OCI-LY3 (cell line): ENCODE data around the gene SLC9A4.

ENCODE experiments used
- EZH2phosphoT487 ChIP-seq: fragments of 200-600 bp; shearing (Covaris generic); IDR thresholded peaks from 2 replicates; pipeline ENCODE4 v1.6.1; 2018; ENCODE audit warnings: antibody characterized with exemption, mixed run types, low read depth
- TF ChIP-seq, protein P1 (sequence below): fragments of 200-600, 300-600 bp; sonication (generic); IDR thresholded peaks from 2 replicates; pipeline ENCODE4 v1.5.1; 2014; ENCODE audit warnings: antibody characterized with exemption, low read length, low read depth

DNA sequence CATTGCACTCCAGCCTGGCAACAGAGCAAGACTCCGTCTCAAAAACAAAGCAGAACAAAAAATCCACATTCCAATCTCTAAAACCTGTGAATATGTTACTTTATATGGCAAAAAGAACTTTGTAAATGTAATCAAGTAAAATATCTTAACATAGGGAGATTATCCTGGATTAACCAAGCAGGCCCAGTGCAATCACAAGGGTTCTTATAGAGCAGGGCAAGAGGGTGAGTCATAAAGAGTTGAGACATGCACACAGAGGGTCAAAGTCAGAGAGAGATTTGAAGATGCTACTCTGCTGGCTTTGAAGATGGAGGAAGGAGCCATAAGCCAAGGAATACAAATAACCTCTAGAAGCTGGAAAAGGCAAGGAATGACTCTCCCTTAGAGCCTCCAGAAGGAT is 85.4 kb downstream of the SLC9A4 start:
- TF ChIP-seq, protein P1, sequence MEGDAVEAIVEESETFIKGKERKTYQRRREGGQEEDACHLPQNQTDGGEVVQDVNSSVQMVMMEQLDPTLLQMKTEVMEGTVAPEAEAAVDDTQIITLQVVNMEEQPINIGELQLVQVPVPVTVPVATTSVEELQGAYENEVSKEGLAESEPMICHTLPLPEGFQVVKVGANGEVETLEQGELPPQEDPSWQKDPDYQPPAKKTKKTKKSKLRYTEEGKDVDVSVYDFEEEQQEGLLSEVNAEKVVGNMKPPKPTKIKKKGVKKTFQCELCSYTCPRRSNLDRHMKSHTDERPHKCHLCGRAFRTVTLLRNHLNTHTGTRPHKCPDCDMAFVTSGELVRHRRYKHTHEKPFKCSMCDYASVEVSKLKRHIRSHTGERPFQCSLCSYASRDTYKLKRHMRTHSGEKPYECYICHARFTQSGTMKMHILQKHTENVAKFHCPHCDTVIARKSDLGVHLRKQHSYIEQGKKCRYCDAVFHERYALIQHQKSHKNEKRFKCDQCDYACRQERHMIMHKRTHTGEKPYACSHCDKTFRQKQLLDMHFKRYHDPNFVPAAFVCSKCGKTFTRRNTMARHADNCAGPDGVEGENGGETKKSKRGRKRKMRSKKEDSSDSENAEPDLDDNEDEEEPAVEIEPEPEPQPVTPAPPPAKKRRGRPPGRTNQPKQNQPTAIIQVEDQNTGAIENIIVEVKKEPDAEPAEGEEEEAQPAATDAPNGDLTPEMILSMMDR, result no peak
- no peak for TF ChIP-seq EZH2phosphoT487
